ENCODE results near the gene KRTAP4-1.
"Not testable (repeated sequence)": the region's sequence is repeated elsewhere in the genome, so short reads cannot be mapped to it uniquely, and the experiment has no call there.

DNA sequence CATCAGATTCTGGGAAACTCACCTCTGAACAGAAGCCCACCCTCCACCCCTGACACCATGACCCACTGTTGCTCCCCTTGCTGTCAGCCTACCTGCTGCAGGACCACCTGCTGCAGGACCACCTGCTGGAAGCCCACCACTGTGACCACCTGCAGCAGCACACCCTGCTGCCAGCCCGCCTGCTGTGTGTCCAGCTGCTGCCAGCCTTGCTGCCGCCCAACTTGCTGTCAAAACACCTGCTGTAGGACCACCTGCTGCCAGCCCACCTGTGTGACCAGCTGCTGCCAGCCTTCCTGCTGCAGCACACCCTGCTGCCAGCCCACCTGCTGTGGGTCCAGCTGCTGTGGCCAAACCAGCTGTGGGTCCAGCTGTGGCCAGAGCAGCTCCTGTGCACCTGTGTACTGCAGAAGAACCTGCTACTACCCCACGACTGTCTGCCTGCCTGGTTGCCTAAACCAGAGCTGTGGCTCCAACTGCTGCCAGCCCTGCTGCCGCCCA, 41.9 kb upstream of the KRTAP4-1 start, which contains the start of gene KRTAP9-2:
- not testable (repeated sequence) for TF ChIP-seq CTCF (IDR thresholded peaks at IDR 0.05); EZH2 (IDR thresholded peaks at IDR 0.05; ENCODE audit: borderline replicate concordance, insufficient read depth, low read depth, low read length, poor library complexity, severe bottlenecking)

Measured in B cell (primary cell).